HG02938 (cell line): Measurements from ENCODE around the gene ATXN1L.
"Not testable (repeated sequence)": the region's sequence is repeated elsewhere in the genome, so short reads cannot be mapped to it uniquely, and the experiment has no call there.

Experiments used
- ATAC-seq: cut with Tn5 transposase; IDR thresholded peaks from one replicate; pipeline ENCODE4 v1.9.1; 2021; ENCODE audit warnings: mild to moderate bottlenecking, moderate library complexity; ENCODE audit not compliant: unreplicated experiment

The ATXN1L gene

GRCh38 chr16:71893888-71894228 is 48.1 kb downstream of the ATXN1L start:
- no peak for ATAC-seq

- peak; percentile 16 for ATAC-seq
These were observed 48.6 kb downstream of the ATXN1L start for GRCh38 chr16:71894229-71894920.

- ATAC-seq, result peak; percentile 73
These were observed 49.3 kb downstream of the ATXN1L start, which contains the start of gene IST1 for GRCh38 chr16:71894921-71895678. Gene IST1 (plus strand): TSS chr16:71895531. CDS start chr16:71915641, 20,110 bp downstream.

DNA sequence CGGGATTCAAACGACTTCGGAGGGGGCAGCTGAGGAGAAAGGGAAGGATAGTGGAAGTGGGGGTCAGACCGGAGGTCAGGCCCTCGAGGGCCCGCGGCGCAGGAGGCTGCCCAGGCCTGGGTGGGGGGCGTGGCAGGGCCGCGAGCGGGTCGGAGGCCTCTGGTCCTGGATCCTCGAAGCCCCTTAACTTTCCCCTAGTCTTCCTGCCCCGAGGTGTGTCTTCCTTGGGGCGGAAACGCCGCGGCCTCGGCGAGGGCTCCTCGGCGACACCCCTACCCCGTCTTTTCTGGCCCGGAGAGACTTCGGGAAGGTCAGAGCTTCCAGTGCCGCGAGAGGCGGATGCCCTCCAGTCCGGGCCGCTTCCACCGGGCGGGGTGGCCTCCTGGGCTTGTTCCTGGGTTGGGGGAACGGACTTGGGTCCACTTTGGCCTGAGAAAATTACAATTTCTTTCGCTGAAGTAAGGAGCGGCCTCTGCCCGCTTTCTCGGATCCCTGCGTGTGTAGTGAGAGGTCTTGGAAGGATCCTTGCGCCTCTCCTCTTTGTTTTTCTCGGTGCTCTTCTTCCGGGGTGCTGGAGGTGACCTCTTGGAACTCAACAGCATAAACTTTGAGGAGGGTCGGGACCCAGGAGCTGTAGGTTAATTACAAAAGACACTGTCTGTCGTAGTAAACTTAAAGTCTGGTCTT is 50.0 kb downstream of the ATXN1L start:
- ATAC-seq, result peak; percentile 15

GRCh38 chr16:71896764-71897368 is 51.1 kb downstream of the ATXN1L start:
- ATAC-seq, result no peak

DNA sequence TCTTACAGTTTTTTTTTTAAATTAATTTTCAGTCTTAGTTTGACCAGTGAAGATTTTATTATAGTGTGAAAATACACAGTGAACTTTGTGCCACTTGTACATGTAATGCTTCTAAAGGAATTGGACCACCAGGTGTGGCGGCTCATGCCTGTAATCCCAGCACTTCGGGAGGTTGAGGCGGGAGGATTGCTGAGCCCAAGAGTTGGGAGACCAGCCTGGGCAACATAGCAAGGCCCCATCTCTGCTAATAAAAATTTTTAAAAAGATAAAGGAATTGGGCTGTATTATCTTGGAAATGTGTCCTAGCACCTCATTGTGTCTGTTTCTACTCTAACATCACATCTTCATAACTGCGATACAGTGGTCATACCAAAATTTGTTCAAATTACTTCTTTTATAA is 53.4 kb downstream of the ATXN1L start:
- ATAC-seq, result no peak

- no peak for ATAC-seq
These were observed 57.0 kb downstream of the ATXN1L start for GRCh38 chr16:71902656-71903365.

GRCh38 chr16:71903608-71904007 is 57.8 kb downstream of the ATXN1L start:
- no peak for ATAC-seq

- ATAC-seq, result no peak
These were observed 58.5 kb downstream of the ATXN1L start for GRCh38 chr16:71904239-71904638.

DNA sequence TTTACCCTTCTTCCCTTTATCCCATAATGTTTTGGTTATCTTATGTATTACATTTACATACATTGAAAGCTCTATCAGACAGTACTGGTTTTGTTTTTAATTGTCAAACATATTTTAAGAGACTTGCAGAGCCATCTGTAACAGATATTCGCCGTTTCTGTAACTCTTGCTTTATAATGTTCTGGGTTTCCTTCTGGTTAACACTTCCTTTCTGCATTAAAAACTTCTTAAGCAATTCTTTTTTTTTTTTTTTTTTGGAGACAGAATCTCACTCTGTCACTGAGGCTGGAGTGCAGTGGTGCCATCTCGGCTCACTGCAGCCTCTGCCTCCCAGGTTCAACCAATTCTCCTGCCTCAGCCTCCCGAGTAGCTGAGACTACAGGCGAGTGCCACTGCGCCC is 60.0 kb downstream of the ATXN1L start:
- ATAC-seq, result not testable (repeated sequence)
